ENCODE measurements around the gene VLDLR.

DNA sequence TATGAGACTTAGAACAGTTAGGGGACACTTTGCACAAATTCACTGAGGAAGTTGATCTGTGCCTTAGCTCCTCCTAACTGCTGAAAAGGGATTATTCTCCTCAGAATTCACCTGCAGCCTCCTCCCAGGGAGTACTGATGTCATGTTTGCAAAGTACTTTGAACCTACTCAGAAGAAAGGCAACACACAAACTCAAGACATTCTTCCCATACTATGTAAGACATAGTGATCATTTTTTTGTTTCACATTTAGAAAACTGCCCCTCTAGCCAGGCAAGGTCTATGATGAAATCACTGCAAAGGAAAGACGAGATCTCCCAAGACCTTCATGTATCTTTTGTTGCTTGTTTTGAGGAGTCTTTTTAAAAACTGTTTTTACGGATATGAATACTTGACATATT lies 10.6 kb upstream of the VLDLR start:
- TF ChIP-seq POLR2A (IDR thresholded peaks at IDR 0.05) (no peak), CTCF (IDR thresholded peaks at IDR 0.05) (no peak)
